Astrocyte of the cerebellum (primary cell): ENCODE measurements around the gene PTRHD1.

Experiments used
- DNase-seq: peaks from one replicate; pipeline ENCODE4 v3.0.0-alpha.2; 2011; ENCODE audit warnings: low read depth
- H3K4me3 ChIP-seq: 2 replicates; pipeline ENCODE4 v1.5.1; 2011; ENCODE audit warnings: mild to moderate bottlenecking, low read depth, low read length, moderate library complexity
- CTCF ChIP-seq: IDR thresholded peaks from 2 replicates; pipeline ENCODE4 v1.5.1; 2012; ENCODE audit warnings: low read length, low read depth, moderate library complexity, mild to moderate bottlenecking; ENCODE audit errors: missing control alignments
- in situ Hi-C: cut with HindIII; loops from 2 replicates; pipeline ENCODE4 v1.10.0; 2017; ENCODE audit warnings: low sequenced_read_pairs

Gene PTRHD1

GRCh38 chr2:24828238-24828996 is 35.2 kb upstream of the PTRHD1 start:
- in situ Hi-C loops, result no loop called here
- TF ChIP-seq CTCF, result no peak
- DNase-seq, result no peak
- H3K4me3 ChIP-seq, result no peak overlapping the region

GRCh38 chr2:24827321-24828237 is 34.4 kb upstream of the PTRHD1 start:
- H3K4me3 ChIP-seq, result no peak overlapping the region
- peak; percentile 87 for DNase-seq
- in situ Hi-C loops, result no loop called here
- TF ChIP-seq CTCF, result peak; percentile 95

GRCh38 chr2:24826773-24827145 is 33.6 kb upstream of the PTRHD1 start:
- TF ChIP-seq CTCF, result no peak
- in situ Hi-C loops, result no loop called here
- no peak for DNase-seq
- H3K4me3 ChIP-seq, result no peak overlapping the region

- H3K4me3 ChIP-seq, result no peak overlapping the region
- no peak for DNase-seq
- in situ Hi-C loops, result no loop called here
- TF ChIP-seq CTCF, result no peak
These were observed 32.9 kb upstream of the PTRHD1 start for GRCh38 chr2:24825883-24826772.

- no peak for DNase-seq
These were observed 32.0 kb upstream of the PTRHD1 start for GRCh38 chr2:24824966-24825882.

More at GRCh38 chr2:24824966-24825882, 32.0 kb upstream of the PTRHD1 start:
- in situ Hi-C loops, result loop anchor here (25.0 kb wide), 1 partner anchor 413 kb away; no protein-coding TSS in a partner anchor
- no peak overlapping the region for H3K4me3 ChIP-seq
- peak; percentile 49 for TF ChIP-seq CTCF
